Measurements from ENCODE around the gene TTC22.

Gene TTC22

GRCh38 chr1:54846301-54846700, 45.2 kb upstream of the TTC22 start:
- no peak for DNase-seq (ENCODE audit: low read depth)
- H3K4me3 ChIP-seq (ENCODE audit: low read depth, low read length): no peak overlapping the region
- TF ChIP-seq, protein P1, sequence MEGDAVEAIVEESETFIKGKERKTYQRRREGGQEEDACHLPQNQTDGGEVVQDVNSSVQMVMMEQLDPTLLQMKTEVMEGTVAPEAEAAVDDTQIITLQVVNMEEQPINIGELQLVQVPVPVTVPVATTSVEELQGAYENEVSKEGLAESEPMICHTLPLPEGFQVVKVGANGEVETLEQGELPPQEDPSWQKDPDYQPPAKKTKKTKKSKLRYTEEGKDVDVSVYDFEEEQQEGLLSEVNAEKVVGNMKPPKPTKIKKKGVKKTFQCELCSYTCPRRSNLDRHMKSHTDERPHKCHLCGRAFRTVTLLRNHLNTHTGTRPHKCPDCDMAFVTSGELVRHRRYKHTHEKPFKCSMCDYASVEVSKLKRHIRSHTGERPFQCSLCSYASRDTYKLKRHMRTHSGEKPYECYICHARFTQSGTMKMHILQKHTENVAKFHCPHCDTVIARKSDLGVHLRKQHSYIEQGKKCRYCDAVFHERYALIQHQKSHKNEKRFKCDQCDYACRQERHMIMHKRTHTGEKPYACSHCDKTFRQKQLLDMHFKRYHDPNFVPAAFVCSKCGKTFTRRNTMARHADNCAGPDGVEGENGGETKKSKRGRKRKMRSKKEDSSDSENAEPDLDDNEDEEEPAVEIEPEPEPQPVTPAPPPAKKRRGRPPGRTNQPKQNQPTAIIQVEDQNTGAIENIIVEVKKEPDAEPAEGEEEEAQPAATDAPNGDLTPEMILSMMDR (conservative IDR thresholded peaks at IDR 0.05; ENCODE audit: low read depth, low read length): no peak

DNA sequence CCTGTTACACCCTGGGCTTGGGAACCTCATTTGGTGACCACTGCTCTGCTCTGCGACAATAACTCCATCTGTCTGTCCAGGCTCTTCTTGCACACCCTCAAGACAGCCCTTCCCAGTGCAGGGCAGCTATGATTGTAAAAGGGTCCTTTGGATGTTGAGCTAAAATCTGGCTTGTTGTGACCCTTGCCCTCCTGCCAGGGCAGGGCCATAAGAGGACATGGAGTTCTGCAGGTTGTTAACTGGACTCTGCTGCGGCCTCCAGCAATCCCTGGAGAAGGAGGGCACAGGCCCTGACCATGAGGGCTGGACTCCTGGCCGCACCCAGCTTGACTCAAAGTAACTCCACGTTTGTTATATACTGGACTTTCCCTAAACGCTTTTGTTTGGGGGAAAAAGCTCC, 44.6 kb upstream of the TTC22 start:
- H3K4me3 ChIP-seq (ENCODE audit: low read depth, low read length): no peak overlapping the region
- no peak for DNase-seq (ENCODE audit: low read depth)
- TF ChIP-seq, protein P1 (conservative IDR thresholded peaks at IDR 0.05; ENCODE audit: low read depth, low read length): no peak

- H3K4me3 ChIP-seq (ENCODE audit: low read depth, low read length): no peak overlapping the region
- no peak for DNase-seq (ENCODE audit: low read depth)
- TF ChIP-seq, protein P1 (conservative IDR thresholded peaks at IDR 0.05; ENCODE audit: low read depth, low read length): no peak
These were observed 43.4 kb upstream of the TTC22 start for GRCh38 chr1:54844564-54844963.

GRCh38 chr1:54843449-54843848, 42.3 kb upstream of the TTC22 start:
- no peak overlapping the region for H3K4me3 ChIP-seq (ENCODE audit: low read depth, low read length)
- DNase-seq (ENCODE audit: low read depth): no peak
- TF ChIP-seq, protein P1 (conservative IDR thresholded peaks at IDR 0.05; ENCODE audit: low read depth, low read length): no peak

- no peak for DNase-seq (ENCODE audit: low read depth)
- TF ChIP-seq, protein P1 (conservative IDR thresholded peaks at IDR 0.05; ENCODE audit: low read depth, low read length): no peak
- no peak overlapping the region for H3K4me3 ChIP-seq (ENCODE audit: low read depth, low read length)
These were observed 41.8 kb upstream of the TTC22 start for GRCh38 chr1:54842963-54843362.

- TF ChIP-seq, protein P1 (conservative IDR thresholded peaks at IDR 0.05; ENCODE audit: low read depth, low read length): no peak
- DNase-seq (ENCODE audit: low read depth): no peak
- no peak overlapping the region for H3K4me3 ChIP-seq (ENCODE audit: low read depth, low read length)
These were observed 41.2 kb upstream of the TTC22 start for GRCh38 chr1:54842206-54842915.

DNA sequence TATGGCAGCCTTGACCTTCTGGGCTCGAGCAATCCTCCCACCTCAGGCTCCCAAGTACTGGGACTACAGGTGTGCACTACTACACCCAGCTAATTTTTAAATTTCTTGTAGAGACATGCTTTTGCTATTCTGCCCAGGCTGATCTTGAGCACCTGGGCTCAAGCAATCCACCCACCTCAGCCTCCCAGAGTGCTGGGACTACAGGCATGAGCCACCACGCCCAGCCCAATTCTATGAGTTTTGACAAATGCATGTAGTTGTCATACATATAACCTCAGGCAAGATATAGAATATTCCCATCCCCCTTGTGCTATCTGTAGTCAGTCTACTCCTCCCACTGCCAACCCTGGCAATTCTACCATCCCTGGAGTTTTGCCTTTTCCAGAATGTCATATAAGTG, 38.7 kb upstream of the TTC22 start:
- DNase-seq (ENCODE audit: low read depth): no peak
- TF ChIP-seq, protein P1 (conservative IDR thresholded peaks at IDR 0.05; ENCODE audit: low read depth, low read length): no peak
- no peak overlapping the region for H3K4me3 ChIP-seq (ENCODE audit: low read depth, low read length)
